NCI-H748 (cell line): ENCODE results near the gene ANKRD40CL.

Experiments used
- DNase-seq: peaks from one replicate; lab custom pipeline; 2025; ENCODE audit not compliant: unreplicated experiment; lab: John Stamatoyannopoulos, UW

ANKRD40CL gene

DNA sequence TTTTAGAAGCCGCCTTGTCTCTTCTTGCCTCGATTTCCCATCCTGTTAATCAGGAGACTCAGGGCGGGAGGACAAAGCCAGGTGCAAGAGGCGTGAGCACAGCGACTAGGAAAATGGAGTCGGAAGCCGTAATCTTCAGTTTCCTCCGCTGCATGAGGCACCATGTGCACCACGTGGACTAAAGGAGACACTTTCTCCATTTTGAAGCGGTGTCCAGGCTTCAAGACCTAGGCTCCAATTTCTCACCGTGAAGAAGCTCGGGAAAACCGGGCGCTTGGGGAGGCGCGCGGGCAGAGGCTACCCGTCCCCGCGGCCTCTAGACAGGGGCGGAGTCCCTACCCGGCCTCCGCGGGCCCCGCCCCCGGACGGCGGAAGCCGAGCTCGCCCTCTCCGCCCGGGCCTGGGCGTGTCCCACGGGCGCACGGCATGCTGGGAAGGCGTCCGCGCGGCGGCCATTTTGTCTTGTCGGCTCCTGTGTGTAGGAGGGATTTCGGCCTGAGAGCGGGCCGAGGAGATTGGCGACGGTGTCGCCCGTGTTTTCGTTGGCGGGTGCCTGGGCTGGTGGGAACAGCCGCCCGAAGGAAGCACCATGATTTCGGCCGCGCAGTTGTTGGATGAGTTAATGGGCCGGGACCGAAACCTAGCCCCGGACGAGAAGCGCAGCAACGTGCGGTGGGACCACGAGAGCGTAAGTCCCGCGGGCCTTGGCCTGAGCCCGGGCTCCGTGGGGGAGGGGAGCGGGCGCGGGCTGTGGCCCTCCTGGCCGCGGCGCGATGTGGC lies 48.0 kb downstream of the ANKRD40CL start, which contains the start of gene LUC7L3:
Gene LUC7L3 (plus strand): TSS at position 460 of the 780 bp plus-strand sequence. CDS start 130 bp downstream, at position 590.
- DNase-seq: peak; percentile 96

DNA sequence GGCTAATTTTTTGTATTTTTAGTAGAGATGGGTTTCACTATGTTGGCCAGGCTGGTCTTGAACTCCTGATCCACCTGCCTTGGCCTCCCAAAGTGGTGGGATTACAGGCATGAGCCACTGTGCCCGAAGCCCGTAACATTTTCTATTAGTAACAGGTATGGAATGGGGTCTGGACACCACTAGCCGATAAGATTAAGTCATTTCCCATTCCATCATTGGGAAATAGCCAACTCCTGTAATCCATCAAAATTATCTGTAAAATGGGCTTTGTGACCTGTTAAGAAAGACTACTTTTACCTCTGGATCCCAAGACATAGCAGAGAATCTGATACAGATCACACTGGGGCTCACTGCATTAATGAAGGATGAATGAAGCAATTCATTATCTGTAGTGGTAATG lies 51.8 kb downstream of the ANKRD40CL start:
- no peak for DNase-seq

- no peak for DNase-seq
Measured at GRCh38 chr17:50712641-50713040, 54.7 kb downstream of the ANKRD40CL start.
